Activated T-cell treated with anti-CD3 and anti-CD28 coated beads, Interleukin-2, amount 50 U/mL, for 24 hours (primary cell): ENCODE results near the gene USF1.

Experiments used
- DNase-seq: peaks from one replicate; pipeline ENCODE4 v3.0.0-alpha.2; 2020
- H3K27ac Mint-ChIP-seq: 2 replicates; pipeline ENCODE4 v1.8.0; 2020; ENCODE audit warnings: mild to moderate bottlenecking, mixed read lengths
- H3K27me3 Mint-ChIP-seq: 2 replicates; pipeline ENCODE4 v1.8.0; 2020; ENCODE audit warnings: mixed read lengths
- H3K36me3 Mint-ChIP-seq: 2 replicates; pipeline ENCODE4 v1.8.0; 2020; ENCODE audit warnings: low read depth, mixed read lengths
- H3K4me1 Mint-ChIP-seq: 2 replicates; pipeline ENCODE4 v1.8.0; 2020; ENCODE audit warnings: low read depth, mixed read lengths
- H3K4me3 Mint-ChIP-seq: 2 replicates; pipeline ENCODE4 v1.8.0; 2020; ENCODE audit warnings: mild to moderate bottlenecking, moderate library complexity, mixed read lengths
- H3K9me3 Mint-ChIP-seq: 2 replicates; pipeline ENCODE4 v1.8.0; 2020; ENCODE audit warnings: mixed read lengths

USF1 gene

DNA sequence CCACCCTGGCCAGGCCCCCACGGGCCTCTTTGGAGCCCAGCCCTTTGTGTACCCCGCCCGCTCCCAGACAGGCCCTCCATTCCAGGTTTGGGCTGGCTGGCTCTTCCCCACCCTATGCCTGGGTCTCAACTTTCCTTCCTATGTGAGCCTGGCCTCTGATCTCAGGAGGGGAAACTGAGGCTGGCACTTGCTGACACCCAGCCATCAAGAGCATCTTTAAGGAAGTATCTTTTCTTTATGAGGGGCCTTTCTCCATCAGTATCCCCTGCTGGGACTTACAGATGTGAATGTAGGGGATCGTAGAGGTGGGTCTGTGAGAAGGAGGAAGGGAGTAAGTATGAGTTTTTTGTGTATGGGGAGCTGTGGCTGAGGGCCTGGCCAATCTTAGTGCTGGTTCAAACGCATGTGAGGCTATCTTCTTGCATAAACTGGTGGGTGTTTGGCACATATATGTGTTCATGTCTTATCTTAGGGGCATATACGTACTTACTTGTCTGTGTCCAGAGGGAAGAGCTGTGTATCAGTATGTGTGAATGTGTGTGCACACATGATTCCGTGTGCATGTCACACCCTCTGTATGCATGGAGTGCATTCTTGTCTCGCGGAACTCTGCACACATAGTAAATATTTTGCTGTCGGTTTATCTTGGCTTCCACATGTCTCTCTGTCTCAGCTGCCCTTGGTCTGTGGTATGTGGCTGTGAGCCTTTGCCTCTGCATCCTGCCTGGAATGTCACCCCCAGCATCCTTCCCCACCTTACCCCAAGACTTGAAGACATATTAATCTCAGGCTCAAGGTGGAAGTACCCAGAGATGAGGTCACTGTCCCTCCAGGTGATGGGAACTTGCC, 38.2 kb upstream of the USF1 start:
- H3K4me3 Mint-ChIP-seq = no peak overlapping the region
- H3K27ac Mint-ChIP-seq = peak overlapping the region; percentile 11
- H3K9me3 Mint-ChIP-seq = no peaks in the 10 kb centered on the region
- H3K27me3 Mint-ChIP-seq = no peaks in the 10 kb centered on the region
- H3K4me1 Mint-ChIP-seq = peaks cover 4% of the 10 kb centered on the region
- H3K36me3 Mint-ChIP-seq = no peaks in the 10 kb centered on the region
- DNase-seq = no peak

DNA sequence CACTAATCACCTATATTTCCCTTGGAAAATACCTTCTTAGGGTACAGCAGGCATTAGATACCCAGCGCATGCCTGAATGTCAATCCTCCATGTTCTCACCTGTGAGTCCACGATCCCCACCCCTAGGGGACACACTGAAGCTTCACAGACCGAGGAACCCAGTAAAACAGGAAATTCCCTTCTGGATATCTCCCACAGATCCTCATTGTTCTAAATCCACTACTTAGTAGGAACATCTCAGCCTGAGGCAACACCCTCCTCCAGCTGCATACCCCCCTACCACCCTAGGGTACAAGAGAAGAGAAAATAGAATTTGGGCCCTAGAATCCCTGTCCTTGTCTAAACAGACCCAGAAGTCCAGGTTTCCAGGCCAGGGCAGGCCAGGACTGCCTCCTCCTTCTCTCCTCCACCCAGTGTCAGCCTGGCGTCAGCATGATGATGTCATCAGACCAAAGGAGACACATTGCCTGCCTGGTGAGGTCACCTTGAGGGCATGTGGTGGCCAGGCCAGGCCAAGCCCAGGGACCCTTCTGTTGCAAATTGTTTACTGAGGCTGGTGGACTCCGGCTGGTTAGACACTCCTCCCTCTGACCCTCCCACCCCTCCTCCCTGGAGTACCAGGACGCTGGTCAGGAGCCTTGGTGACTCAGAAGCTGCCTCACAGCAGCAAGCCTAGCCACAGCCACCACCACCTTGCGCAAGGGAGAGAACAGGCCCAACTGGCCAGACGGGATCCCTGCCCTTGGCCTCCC, 37.4 kb upstream of the USF1 start:
- no peaks in the 10 kb centered on the region for H3K36me3 Mint-ChIP-seq
- H3K9me3 Mint-ChIP-seq = no peaks in the 10 kb centered on the region
- no peaks in the 10 kb centered on the region for H3K27me3 Mint-ChIP-seq
- H3K4me3 Mint-ChIP-seq = no peak overlapping the region
- no peak for DNase-seq
- peaks cover 4% of the 10 kb centered on the region for H3K4me1 Mint-ChIP-seq
- no peak overlapping the region for H3K27ac Mint-ChIP-seq

- H3K4me3 Mint-ChIP-seq = no peak overlapping the region
- H3K27me3 Mint-ChIP-seq = no peaks in the 10 kb centered on the region
- no peaks in the 10 kb centered on the region for H3K9me3 Mint-ChIP-seq
- H3K27ac Mint-ChIP-seq = no peak overlapping the region
- H3K36me3 Mint-ChIP-seq = no peaks in the 10 kb centered on the region
- H3K4me1 Mint-ChIP-seq = peaks cover 4% of the 10 kb centered on the region
- DNase-seq = no peak
Measured at GRCh38 chr1:161082483-161082882, 36.7 kb upstream of the USF1 start.

DNA sequence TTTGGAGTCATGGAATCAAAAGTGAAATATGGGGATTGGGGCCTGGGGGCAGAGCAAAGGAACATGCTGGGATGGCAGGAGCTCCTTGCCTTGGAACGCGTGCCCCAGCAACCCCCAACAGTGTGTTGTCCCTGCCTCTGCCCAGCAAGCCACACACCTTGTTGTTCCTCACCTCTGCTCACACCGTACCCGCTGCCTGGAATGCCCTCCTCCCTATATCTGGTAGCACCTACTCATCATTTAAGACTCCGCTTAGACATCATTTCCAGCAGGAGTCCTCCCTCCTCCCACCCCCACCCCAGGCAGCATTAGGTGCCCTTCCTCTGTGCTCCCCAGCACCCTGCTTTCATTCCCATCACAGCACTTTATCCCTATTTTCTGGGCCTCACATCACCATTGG, 35.7 kb upstream of the USF1 start:
- DNase-seq = no peak
- H3K4me3 Mint-ChIP-seq = no peak overlapping the region
- H3K27ac Mint-ChIP-seq = no peak overlapping the region
- no peaks in the 10 kb centered on the region for H3K9me3 Mint-ChIP-seq
- no peaks in the 10 kb centered on the region for H3K36me3 Mint-ChIP-seq
- peaks cover 4% of the 10 kb centered on the region for H3K4me1 Mint-ChIP-seq
- no peaks in the 10 kb centered on the region for H3K27me3 Mint-ChIP-seq

DNA sequence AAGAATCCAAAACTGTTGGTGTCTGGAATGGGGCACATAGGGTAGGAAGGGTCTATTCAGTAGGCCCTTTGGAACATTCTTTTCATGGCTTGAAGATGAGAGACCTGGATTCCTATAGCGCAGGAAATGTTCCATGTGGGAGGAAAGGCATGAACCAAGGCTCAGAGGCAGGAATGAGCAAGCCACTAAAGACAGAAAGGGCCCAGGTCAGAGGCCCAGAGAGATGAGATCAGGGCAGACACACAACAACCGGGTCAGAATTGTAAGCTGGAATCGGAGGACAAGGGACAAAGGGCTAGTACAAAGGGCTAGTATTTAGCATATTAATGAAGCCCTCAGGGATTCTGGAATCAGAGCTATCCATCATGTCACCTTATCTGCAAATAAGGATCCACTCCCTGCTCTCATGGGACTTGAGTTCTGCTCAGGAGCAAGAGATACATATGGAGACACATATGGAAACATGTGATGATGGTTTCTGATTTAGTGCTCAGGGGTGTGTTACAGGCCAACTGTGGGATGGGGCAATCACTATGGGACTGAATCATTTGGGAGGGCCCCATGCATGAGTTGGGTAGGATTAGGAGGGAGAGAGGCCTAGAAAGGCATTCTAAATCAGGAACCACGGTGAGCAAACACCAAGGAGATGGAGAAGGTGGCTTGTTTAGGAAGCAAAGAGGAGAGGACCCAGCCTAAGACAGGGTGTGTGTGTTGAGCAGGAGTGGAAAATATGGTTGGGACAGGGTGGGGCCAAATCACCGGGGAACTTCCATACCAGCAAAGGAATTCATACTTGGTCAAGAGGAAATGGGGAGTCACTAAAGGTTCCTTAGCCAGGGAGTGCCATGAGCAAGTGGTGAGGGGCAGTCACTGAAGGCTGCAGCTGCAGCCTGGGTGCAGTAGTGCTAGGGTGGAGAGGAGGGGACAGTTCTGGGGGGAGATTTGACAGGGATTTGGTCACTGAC, 34.9 kb upstream of the USF1 start:
- Mint-ChIP-seq H3K27ac (no peak overlapping the region), H3K36me3 (no peaks in the 10 kb centered on the region), H3K27me3 (no peaks in the 10 kb centered on the region), H3K9me3 (no peaks in the 10 kb centered on the region), H3K4me3 (no peak overlapping the region), H3K4me1 (peaks cover 4% of the 10 kb centered on the region)
- DNase-seq = no peak

GRCh38 chr1:161079436-161080110, 33.8 kb upstream of the USF1 start:
- H3K4me3 Mint-ChIP-seq = no peak overlapping the region
- no peaks in the 10 kb centered on the region for H3K27me3 Mint-ChIP-seq
- no peaks in the 10 kb centered on the region for H3K36me3 Mint-ChIP-seq
- no peak overlapping the region for H3K27ac Mint-ChIP-seq
- H3K4me1 Mint-ChIP-seq = peaks cover 4% of the 10 kb centered on the region
- DNase-seq = no peak
- no peaks in the 10 kb centered on the region for H3K9me3 Mint-ChIP-seq

- Mint-ChIP-seq H3K36me3 (no peaks in the 10 kb centered on the region), H3K27ac (no peak overlapping the region), H3K9me3 (no peaks in the 10 kb centered on the region), H3K27me3 (no peaks in the 10 kb centered on the region), H3K4me3 (no peak overlapping the region), H3K4me1 (peaks cover 5% of the 10 kb centered on the region)
- no peak for DNase-seq
Measured at GRCh38 chr1:161077426-161077825, 31.6 kb upstream of the USF1 start.

DNA sequence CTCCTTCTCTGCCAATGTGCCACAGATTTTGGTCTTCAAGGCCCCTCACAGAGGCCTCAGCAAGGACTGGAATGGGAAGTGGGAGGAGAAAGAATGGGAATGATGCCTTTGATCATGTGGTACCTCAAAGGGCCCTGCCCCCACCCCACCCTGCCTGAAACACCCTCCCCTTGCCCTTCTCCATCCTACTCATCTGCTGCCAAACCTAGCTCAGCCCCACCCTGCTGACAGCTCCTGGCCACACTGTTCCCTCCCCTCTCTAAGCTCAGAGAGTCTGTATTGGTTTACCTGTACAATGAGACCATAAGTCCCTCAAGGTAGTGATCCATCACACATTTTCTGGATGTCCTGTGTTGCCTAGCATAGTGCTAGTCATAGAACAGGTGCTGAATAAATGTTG, 30.6 kb upstream of the USF1 start:
- Mint-ChIP-seq H3K4me1 (peaks cover 14% of the 10 kb centered on the region), H3K4me3 (no peak overlapping the region), H3K9me3 (no peaks in the 10 kb centered on the region), H3K27ac (no peak overlapping the region), H3K27me3 (no peaks in the 10 kb centered on the region), H3K36me3 (no peaks in the 10 kb centered on the region)
- no peak for DNase-seq

- H3K4me1 Mint-ChIP-seq = peaks cover 26% of the 10 kb centered on the region
- H3K36me3 Mint-ChIP-seq = no peaks in the 10 kb centered on the region
- H3K4me3 Mint-ChIP-seq = no peak overlapping the region
- no peak for DNase-seq
- H3K27me3 Mint-ChIP-seq = no peaks in the 10 kb centered on the region
- H3K9me3 Mint-ChIP-seq = peaks cover 2% of the 10 kb centered on the region
- H3K27ac Mint-ChIP-seq = no peak overlapping the region
Measured at GRCh38 chr1:161074676-161075368, 29.0 kb upstream of the USF1 start.

GRCh38 chr1:161073474-161074121, 27.8 kb upstream of the USF1 start:
- H3K4me3 Mint-ChIP-seq = no peak overlapping the region
- DNase-seq = no peak
- no peaks in the 10 kb centered on the region for H3K27me3 Mint-ChIP-seq
- H3K27ac Mint-ChIP-seq = no peak overlapping the region
- peaks cover 29% of the 10 kb centered on the region for H3K4me1 Mint-ChIP-seq
- H3K36me3 Mint-ChIP-seq = peaks cover 9% of the 10 kb centered on the region
- peaks cover 2% of the 10 kb centered on the region for H3K9me3 Mint-ChIP-seq

DNA sequence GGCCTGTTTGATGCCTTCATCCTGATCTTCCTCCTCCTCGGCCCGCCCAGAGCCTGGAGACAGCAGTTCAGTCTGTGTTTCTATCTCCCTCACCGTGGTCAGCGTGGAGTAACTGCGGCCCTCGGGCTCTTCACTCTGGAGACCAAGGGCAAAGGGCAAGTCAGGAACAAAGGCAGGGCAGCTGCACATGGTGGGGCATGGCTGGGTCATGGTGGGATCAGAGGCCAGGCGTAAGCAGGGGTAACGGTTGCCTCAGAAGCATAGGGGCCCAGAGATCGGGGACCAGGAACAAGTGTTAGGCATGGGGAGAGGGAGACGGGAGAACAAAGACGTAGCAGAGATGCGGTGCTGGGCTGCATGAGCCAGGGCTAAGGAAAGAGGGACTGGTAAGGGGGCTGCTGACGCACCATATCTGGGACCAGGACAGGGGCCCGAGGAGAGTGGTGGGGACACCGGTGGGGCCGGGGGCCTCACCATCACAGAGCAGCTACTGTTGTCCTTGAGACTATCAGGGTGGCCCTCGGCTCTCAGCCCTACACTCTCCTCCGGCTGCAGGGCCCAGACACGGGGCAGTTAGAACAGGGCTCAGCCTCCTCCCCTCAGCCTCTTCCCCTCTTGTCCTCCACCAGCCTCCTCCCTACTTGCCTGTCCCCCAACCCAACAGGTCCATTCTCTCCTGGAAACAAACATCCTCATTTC, 27.1 kb upstream of the USF1 start:
- H3K9me3 Mint-ChIP-seq = peaks cover 2% of the 10 kb centered on the region
- H3K27me3 Mint-ChIP-seq = no peaks in the 10 kb centered on the region
- peaks cover 34% of the 10 kb centered on the region for H3K4me1 Mint-ChIP-seq
- no peak overlapping the region for H3K4me3 Mint-ChIP-seq
- no peak for DNase-seq
- H3K36me3 Mint-ChIP-seq = peaks cover 16% of the 10 kb centered on the region
- no peak overlapping the region for H3K27ac Mint-ChIP-seq

GRCh38 chr1:161071886-161072371, 26.2 kb upstream of the USF1 start:
- H3K36me3 Mint-ChIP-seq = peaks cover 23% of the 10 kb centered on the region
- DNase-seq = peak; percentile 62
- peaks cover 42% of the 10 kb centered on the region for H3K4me1 Mint-ChIP-seq
- no peaks in the 10 kb centered on the region for H3K27me3 Mint-ChIP-seq
- no peak overlapping the region for H3K4me3 Mint-ChIP-seq
- peaks cover 2% of the 10 kb centered on the region for H3K9me3 Mint-ChIP-seq
- H3K27ac Mint-ChIP-seq = peak overlapping the region; percentile 17
